Measurements from ENCODE around the gene MCHR1.

DNA sequence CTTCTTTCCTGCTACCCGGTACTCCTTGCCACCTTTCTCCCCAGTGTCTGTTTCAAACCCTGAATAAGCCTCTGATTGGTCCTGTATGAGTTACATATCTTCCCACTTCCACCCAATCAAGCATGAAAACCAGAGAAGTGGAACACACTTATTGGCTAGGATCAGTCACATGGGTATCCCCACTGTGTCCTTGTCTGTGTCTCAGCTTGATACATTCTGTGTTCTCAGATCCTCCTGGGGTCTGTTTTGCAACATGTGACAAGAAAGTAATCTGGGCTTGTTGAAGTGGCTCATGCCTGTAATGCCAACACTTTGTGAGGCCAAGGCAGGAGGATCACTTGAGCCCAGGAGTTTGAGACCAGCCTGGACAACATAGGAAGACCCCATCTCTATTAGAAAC is 23.9 kb downstream of the MCHR1 start:
- TF ChIP-seq FOXM1 (IDR thresholded peaks at IDR 0.05; ENCODE audit: low read depth) (no peak), POLR2AphosphoS5 (IDR thresholded peaks at IDR 0.05; ENCODE audit: low read depth, low read length) (no peak), YY1 (IDR thresholded peaks at IDR 0.05; ENCODE audit: low read depth) (no peak), TCF12 (IDR thresholded peaks at IDR 0.05) (no peak), EZH2phosphoT487 (IDR thresholded peaks at IDR 0.05; ENCODE audit: borderline replicate concordance, low read depth) (no peak), NFIC (IDR thresholded peaks at IDR 0.05; ENCODE audit: borderline replicate concordance) (no peak), RXRA (IDR thresholded peaks at IDR 0.05; ENCODE audit: borderline replicate concordance, low read depth) (no peak)
- TF ChIP-seq, protein P1, sequence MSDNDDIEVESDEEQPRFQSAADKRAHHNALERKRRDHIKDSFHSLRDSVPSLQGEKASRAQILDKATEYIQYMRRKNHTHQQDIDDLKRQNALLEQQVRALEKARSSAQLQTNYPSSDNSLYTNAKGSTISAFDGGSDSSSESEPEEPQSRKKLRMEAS (IDR thresholded peaks at IDR 0.05; ENCODE audit: low read depth) = no peak
- TF ChIP-seq, protein P2, sequence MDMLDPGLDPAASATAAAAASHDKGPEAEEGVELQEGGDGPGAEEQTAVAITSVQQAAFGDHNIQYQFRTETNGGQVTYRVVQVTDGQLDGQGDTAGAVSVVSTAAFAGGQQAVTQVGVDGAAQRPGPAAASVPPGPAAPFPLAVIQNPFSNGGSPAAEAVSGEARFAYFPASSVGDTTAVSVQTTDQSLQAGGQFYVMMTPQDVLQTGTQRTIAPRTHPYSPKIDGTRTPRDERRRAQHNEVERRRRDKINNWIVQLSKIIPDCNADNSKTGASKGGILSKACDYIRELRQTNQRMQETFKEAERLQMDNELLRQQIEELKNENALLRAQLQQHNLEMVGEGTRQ (IDR thresholded peaks at IDR 0.05; ENCODE audit: borderline replicate concordance, low read depth, low read length) = no peak
- TF ChIP-seq, protein P3, sequence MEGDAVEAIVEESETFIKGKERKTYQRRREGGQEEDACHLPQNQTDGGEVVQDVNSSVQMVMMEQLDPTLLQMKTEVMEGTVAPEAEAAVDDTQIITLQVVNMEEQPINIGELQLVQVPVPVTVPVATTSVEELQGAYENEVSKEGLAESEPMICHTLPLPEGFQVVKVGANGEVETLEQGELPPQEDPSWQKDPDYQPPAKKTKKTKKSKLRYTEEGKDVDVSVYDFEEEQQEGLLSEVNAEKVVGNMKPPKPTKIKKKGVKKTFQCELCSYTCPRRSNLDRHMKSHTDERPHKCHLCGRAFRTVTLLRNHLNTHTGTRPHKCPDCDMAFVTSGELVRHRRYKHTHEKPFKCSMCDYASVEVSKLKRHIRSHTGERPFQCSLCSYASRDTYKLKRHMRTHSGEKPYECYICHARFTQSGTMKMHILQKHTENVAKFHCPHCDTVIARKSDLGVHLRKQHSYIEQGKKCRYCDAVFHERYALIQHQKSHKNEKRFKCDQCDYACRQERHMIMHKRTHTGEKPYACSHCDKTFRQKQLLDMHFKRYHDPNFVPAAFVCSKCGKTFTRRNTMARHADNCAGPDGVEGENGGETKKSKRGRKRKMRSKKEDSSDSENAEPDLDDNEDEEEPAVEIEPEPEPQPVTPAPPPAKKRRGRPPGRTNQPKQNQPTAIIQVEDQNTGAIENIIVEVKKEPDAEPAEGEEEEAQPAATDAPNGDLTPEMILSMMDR (IDR thresholded peaks at IDR 0.05) = no peak

Measured in SK-N-SH (cell line).